Hepatocyte (in vitro differentiated cells): ENCODE measurements around the gene IFT88. TPM values are rescaled to one million over a fixed set of nuclear protein-coding genes. Genes with fewer than 3 reads are reported as not detected.

ENCODE experiments used
- DNase-seq: peaks from one replicate; pipeline ENCODE4 v3.0.0-alpha.2; 2016; ENCODE audit warnings: low spot score
- H2AFZ ChIP-seq: fragments of 200-600 bp; sonication (generic); 2 replicates; pipeline ENCODE4 v1.6.0; 2016; ENCODE audit warnings: antibody characterized with exemption, mild to moderate bottlenecking
- H3K27ac ChIP-seq: fragments of 200-600 bp; sonication (generic); 2 replicates; pipeline ENCODE4 v1.5.1; 2016; ENCODE audit warnings: mild to moderate bottlenecking
- H3K27me3 ChIP-seq: fragments of 200-600 bp; sonication (generic); 2 replicates; pipeline ENCODE4 v1.6.1; 2016
- H3K36me3 ChIP-seq: fragments of 200-600 bp; sonication (generic); replicated peaks from 2 replicates; pipeline ENCODE4 v1.5.1; 2016; ENCODE audit warnings: low read depth; ENCODE audit not compliant: insufficient read depth
- H3K4me1 ChIP-seq: fragments of 200-600 bp; sonication (generic); 2 replicates; pipeline ENCODE4 v1.5.1; 2016; ENCODE audit warnings: mild to moderate bottlenecking, moderate library complexity; ENCODE audit not compliant: insufficient read depth
- H3K4me2 ChIP-seq: fragments of 200-600 bp; sonication (generic); 2 replicates; pipeline ENCODE4 v1.6.0; 2016
- H3K4me3 ChIP-seq: fragments of 200-600 bp; sonication (generic); 2 replicates; pipeline ENCODE4 v1.5.1; 2016; ENCODE audit warnings: mild to moderate bottlenecking
- H3K79me2 ChIP-seq: fragments of 200-600 bp; sonication (generic); 2 replicates; pipeline ENCODE4 v1.6.0; 2017; ENCODE audit warnings: mild to moderate bottlenecking
- H3K9me2 ChIP-seq: fragments of 200-600 bp; sonication (generic); replicated peaks from 2 replicates; pipeline ENCODE4 v1.6.0; 2017; ENCODE audit warnings: mild to moderate bottlenecking; ENCODE audit not compliant: insufficient read depth
- H3K9me3 ChIP-seq: fragments of 200-600 bp; sonication (generic); 2 replicates; pipeline ENCODE4 v1.5.1; 2016; ENCODE audit warnings: low read depth, mild to moderate bottlenecking
- H4K20me1 ChIP-seq: fragments of 200-600 bp; sonication (generic); 2 replicates; pipeline ENCODE4 v1.6.0; 2016; ENCODE audit warnings: mild to moderate bottlenecking; ENCODE audit not compliant: insufficient read depth, poor library complexity, severe bottlenecking
- EZH2 ChIP-seq: fragments of 200-600 bp; sonication (generic); IDR thresholded peaks from 2 replicates; pipeline ENCODE4 v1.6.1; 2016; ENCODE audit warnings: antibody characterized with exemption, mild to moderate bottlenecking, borderline replicate concordance
- EZH2phosphoT487 ChIP-seq: fragments of 200-600 bp; sonication (generic); IDR thresholded peaks from one replicate; pipeline ENCODE4 v1.6.1; 2018; ENCODE audit warnings: antibody characterized with exemption, mild to moderate bottlenecking, low read depth, moderate library complexity; ENCODE audit not compliant: unreplicated experiment, severe bottlenecking
- WGBS: methylation state at CpG from one replicate; pipeline ENCODE4 v1.1.6; 2016; ENCODE audit warnings: low lambda C conversion rate; ENCODE audit errors: missing lambda C conversion rate; 5-methylcytosine and 5-hydroxymethylcytosine counted together
- polyA plus RNA-seq: library from polyadenylated mRNA; unstranded; fragments of >200 nt; fragmentation: Nextera tagmentation; extraction: Ambion mirVana; gene quantifications from 2 replicates; pipeline ENCODE4 v1.2.1, GENCODE V29; 2016
- total RNA-seq: library from RNA; depleted of rRNA; stranded (reverse); fragments of >200 nt; gene quantifications from 2 replicates; pipeline ENCODE4 v1.2.3, GENCODE V29; 2014
- TF ChIP-seq, protein P1 (sequence below): fragments of 200-600 bp; sonication (generic); IDR thresholded peaks from 2 replicates; pipeline ENCODE4 v1.5.1; 2016; ENCODE audit warnings: antibody characterized with exemption, mild to moderate bottlenecking; ENCODE audit not compliant: poor library complexity

Gene IFT88
- total and polyA plus RNA-seq, 2 experiments from 2014 or later = 9.2 to 19.2 TPM

GRCh38 chr13:20585371-20585770 is 18.4 kb downstream of the IFT88 start:
- no peak overlapping the region for H3K4me3 ChIP-seq
- WGBS = 80% methylated on average over 2 of the region's 2 CpGs
- H2AFZ ChIP-seq = no peak overlapping the region
- H3K79me2 ChIP-seq = no peaks in the 10 kb centered on the region
- H3K27ac ChIP-seq = no peak overlapping the region
- H3K9me2 ChIP-seq = no peaks in the 10 kb centered on the region
- H3K4me1 ChIP-seq = peaks cover 13% of the 10 kb centered on the region
- no peaks in the 10 kb centered on the region for H4K20me1 ChIP-seq
- no peak overlapping the region for H3K4me2 ChIP-seq
- H3K9me3 ChIP-seq = peaks cover 7% of the 10 kb centered on the region
- DNase-seq = no peak
- peaks cover 9% of the 10 kb centered on the region for H3K36me3 ChIP-seq
- TF ChIP-seq EZH2phosphoT487 (no peak), EZH2 (no peak)
- H3K27me3 ChIP-seq = no peaks in the 10 kb centered on the region

GRCh38 chr13:20588529-20589110 is 21.7 kb downstream of the IFT88 start:
- Histone ChIP-seq H3K9me2 (no peaks in the 10 kb centered on the region), H3K36me3 (peaks cover 2% of the 10 kb centered on the region), H3K9me3 (peaks cover 4% of the 10 kb centered on the region), H3K4me3 (no peak overlapping the region), H2AFZ (no peak overlapping the region), H3K4me2 (no peak overlapping the region), H3K79me2 (no peaks in the 10 kb centered on the region), H3K27ac (no peak overlapping the region), H3K4me1 (peaks cover 22% of the 10 kb centered on the region), H3K27me3 (no peaks in the 10 kb centered on the region), H4K20me1 (no peaks in the 10 kb centered on the region)
- TF ChIP-seq EZH2phosphoT487 (no peak), EZH2 (no peak)
- TF ChIP-seq, protein P1, sequence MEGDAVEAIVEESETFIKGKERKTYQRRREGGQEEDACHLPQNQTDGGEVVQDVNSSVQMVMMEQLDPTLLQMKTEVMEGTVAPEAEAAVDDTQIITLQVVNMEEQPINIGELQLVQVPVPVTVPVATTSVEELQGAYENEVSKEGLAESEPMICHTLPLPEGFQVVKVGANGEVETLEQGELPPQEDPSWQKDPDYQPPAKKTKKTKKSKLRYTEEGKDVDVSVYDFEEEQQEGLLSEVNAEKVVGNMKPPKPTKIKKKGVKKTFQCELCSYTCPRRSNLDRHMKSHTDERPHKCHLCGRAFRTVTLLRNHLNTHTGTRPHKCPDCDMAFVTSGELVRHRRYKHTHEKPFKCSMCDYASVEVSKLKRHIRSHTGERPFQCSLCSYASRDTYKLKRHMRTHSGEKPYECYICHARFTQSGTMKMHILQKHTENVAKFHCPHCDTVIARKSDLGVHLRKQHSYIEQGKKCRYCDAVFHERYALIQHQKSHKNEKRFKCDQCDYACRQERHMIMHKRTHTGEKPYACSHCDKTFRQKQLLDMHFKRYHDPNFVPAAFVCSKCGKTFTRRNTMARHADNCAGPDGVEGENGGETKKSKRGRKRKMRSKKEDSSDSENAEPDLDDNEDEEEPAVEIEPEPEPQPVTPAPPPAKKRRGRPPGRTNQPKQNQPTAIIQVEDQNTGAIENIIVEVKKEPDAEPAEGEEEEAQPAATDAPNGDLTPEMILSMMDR = no peak
- WGBS = 35% methylated on average over 4 of the region's 4 CpGs
- no peak for DNase-seq

DNA sequence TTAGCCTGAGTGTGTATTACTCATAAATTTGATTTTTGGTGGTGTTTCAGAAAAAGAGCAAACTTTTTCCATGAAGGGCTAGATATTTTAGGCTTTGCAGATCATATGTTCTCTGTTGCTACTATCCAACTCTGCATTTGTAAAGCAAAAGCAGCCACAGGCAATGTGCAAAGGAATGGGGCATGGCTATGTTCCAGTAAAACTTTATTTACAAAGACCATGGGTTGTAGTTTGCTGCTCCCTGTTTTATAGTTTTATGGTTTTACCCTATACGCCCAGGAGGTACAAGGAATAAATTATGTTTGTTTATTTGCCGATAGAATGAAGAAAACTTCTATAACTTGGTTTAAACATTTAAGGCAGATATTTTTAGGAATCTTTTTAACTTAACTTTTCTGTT is 23.6 kb downstream of the IFT88 start:
- H3K4me2 ChIP-seq = peak overlapping the region; percentile 28
- no peaks in the 10 kb centered on the region for H3K27me3 ChIP-seq
- 37% methylated on average over 2 of the region's 2 CpGs for WGBS
- H4K20me1 ChIP-seq = no peaks in the 10 kb centered on the region
- DNase-seq = no peak
- H2AFZ ChIP-seq = no peak overlapping the region
- TF ChIP-seq EZH2 (no peak), EZH2phosphoT487 (no peak)
- TF ChIP-seq, protein P1 = no peak
- no peak overlapping the region for H3K4me3 ChIP-seq
- peak overlapping the region; percentile 14 for H3K27ac ChIP-seq
- no peaks in the 10 kb centered on the region for H3K9me3 ChIP-seq
- no peaks in the 10 kb centered on the region for H3K36me3 ChIP-seq
- no peaks in the 10 kb centered on the region for H3K79me2 ChIP-seq
- H3K4me1 ChIP-seq = peaks cover 22% of the 10 kb centered on the region
- no peaks in the 10 kb centered on the region for H3K9me2 ChIP-seq

DNA sequence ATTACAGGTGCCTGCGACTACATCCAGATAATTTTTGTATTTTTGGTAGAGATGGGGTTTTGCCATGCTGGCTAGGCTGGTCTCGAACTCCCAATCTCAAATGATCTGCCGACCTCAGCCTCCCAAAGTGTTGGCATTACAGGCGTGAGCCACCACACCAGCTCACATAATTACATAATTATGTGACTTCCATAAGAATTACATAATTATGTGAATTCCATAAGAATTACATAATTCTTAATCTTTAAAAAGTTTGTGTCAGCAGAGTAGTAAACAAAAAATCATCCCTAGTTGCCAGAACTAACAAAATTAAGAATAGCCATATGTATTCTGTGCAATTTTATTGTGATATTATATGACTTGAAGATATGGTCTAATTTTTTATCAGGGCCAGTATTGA is 25.6 kb downstream of the IFT88 start:
- no peaks in the 10 kb centered on the region for H3K36me3 ChIP-seq
- no peaks in the 10 kb centered on the region for H3K9me3 ChIP-seq
- H3K9me2 ChIP-seq = no peaks in the 10 kb centered on the region
- no peak overlapping the region for H3K4me3 ChIP-seq
- no peak overlapping the region for H2AFZ ChIP-seq
- no peaks in the 10 kb centered on the region for H4K20me1 ChIP-seq
- 98% methylated on average over 4 of the region's 4 CpGs for WGBS
- peaks cover 22% of the 10 kb centered on the region for H3K4me1 ChIP-seq
- H3K4me2 ChIP-seq = no peak overlapping the region
- TF ChIP-seq, protein P1 = no peak
- TF ChIP-seq EZH2 (no peak), EZH2phosphoT487 (no peak)
- no peak for DNase-seq
- no peak overlapping the region for H3K27ac ChIP-seq
- H3K27me3 ChIP-seq = no peaks in the 10 kb centered on the region
- H3K79me2 ChIP-seq = no peaks in the 10 kb centered on the region
